T-helper 9 cell (primary cell): Measurements from ENCODE around the gene SLC22A2.
"Not testable (repeated sequence)": the region's sequence is repeated elsewhere in the genome, so short reads cannot be mapped to it uniquely, and the experiment has no call there.

Experiments
- DNase-seq: peaks from one replicate; pipeline ENCODE4 v3.0.0-alpha.2; 2020

The SLC22A2 gene

DNA sequence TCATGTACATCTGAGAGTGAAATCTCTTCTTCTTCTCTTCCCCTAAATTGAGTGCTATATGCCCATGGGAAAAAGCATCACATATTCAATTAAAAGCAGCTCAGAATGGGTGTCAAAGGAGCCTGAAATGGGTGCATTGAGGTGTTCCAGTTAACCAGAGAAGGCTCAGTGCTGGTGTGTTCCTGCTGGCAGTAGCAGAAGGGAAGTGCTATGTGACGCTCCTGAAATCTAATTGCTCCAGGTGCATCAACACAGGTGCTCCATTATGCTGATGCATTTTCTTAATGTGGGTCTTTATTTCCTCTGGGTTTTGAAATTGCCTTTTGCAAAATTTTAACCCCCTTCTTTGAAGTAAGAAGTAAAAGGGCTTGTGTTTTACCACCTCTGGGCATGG lies 17.9 kb downstream of the SLC22A2 start:
- DNase-seq: no peak

DNA sequence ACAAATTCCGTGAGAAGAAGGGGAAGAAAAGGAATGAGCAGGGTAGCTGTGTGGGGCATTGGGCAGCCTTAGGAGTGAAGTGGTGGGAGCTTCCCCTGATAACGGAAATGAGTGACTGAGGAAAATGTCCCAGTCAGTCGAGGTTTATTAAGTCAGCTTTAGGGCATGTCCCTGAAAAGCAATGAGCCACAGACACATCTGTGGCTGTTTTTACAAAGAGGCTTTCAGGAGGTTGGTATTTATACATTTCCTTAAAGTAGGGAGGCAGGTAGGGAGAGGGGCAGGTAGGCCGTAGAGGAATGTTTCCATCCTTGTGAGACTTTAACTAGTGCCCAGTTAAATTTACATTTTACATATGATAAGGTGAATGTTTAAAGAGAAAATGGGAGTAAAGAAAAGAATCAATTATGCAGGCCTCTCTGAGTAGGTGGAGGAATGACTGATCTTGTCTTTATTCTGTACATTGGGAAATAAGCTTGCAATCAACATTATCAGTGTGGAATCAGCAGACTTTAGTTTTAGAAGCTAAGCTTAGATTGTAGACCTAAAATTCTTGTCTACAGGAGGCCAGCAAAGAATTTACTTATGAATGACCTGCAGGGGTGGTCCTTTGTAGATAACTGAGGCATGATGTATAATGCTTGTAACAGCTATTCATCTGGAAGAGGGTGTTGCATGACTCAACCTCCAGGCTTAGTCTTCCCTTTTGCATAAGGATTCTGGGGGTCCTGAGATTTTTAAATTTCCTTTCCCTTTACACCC lies 18.5 kb downstream of the SLC22A2 start:
- no peak for DNase-seq

DNA sequence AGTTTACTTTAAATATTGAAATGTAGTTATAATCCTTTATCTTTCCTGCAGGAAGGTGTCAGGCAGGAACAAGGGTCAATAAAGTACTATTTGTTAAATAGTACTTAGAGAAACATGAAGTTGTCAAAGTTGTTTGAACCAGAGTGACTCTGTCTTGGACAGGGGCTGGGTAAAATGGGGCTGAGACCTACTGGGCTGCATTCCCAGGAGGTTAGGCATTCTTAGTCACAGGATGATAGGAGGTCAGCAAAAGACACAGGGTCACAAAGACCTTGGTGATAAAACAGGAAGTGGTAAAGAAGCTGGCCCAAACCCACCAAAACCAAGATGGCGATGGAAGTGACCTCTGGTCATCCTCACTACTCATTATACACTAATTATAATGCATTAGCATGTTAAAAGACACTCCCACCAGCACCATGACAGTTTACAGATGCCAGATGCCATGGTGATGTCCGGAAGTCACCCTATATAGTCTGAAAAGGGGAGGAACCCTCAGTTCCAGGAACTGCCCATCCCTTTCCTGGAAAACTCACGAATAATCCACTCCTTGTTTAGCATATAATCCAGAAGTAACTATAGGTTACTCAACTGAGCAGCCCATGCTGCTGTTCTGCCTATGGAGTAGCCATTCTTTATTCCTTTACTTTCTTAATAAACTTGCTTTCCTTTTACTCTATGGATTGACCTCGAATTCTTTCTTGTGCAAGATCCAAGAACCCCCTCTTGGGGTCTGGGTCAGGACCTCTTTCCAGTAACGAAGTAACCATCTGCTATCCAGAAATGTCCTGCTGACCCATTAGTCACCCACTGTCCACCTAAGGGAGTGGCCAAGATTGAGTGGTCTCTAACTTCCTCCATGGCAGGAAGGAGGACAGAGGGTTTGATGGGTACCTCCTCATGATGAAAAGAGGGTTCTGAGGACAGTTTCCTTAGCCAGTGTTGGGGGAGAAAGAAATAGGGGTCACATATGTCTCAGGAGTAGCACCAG lies 19.6 kb downstream of the SLC22A2 start:
- DNase-seq: no peak

DNA sequence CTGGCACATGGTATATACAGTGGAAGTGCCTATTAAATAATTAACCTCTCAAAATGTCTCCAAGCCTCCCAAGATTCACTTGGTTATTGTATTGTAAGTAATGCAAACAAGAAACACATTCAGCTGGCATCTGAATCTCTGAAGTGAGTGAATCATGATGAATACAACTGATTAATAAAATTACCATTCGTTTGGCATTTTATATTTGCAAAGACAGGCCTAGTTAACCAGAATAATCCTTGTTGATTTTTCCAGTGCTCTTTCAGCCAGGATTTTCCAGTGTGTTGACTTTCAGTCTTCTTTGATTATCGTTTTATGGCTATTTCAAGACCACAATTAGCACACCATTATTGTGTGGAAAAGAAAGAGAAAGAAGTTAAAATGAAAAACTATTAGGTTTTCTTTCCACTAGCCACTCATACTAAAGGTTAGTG lies 20.3 kb downstream of the SLC22A2 start:
- DNase-seq: no peak

DNA sequence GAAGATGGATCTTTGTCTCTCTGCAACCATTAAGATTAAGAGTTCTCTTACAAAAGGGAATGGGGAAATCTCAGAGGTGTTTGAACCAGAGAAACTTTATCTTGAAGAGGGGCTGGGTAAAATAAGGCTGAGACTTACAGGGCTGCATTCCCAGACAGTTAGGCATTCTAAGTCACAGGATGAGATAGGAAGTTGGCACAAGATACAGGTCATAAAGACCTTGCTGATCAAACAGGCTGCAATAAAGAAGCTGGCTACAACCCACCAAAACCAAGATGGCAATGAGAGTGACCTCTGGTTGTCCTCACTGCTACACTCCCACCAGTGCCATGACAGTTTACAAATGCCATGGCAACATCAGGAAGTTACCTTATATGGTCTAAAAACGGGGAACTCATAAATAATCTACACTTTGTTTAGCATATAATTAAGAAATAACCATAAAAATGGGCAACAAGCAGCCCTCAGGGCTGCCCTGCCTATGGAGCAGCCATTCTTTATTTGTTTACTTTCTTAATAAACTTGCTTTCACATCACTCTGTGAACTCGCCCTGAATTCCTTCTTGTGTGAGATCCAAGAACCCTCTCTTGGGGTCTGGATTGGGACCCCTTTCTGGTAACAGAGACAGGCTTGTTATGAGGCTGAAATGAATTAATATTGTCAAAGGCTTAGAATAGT lies 20.9 kb downstream of the SLC22A2 start:
- not testable (repeated sequence) for DNase-seq

DNA sequence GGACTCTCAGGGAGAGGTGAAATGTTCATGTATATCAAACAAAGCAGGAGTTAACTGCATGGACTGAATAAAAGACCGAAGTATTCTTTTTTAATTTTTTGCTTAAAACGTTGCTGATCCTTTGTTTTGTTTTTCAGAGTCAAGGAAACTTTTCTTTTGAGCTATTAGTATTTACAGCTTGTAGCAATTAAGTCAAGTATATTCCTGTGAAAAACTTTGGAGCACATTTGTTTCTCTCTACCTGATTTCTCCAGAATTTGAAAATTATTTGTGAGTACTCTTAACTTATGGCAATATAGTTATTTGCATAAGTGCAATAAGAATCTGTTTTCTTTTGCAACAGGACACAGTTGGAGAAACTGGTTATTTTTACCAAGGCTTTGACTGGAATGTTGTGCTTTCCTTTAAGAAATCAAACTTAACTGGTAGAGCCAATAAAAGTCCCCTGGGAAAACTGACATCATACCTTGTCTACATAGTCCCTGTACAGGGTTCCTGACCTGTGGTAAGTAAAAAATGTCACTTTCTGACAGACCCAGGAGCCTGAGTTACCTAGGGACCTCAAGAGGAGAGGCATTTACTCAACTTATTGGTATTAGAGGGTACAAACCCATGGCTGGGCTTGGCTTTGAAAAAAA lies 22.3 kb downstream of the SLC22A2 start:
- DNase-seq: not testable (repeated sequence)

DNA sequence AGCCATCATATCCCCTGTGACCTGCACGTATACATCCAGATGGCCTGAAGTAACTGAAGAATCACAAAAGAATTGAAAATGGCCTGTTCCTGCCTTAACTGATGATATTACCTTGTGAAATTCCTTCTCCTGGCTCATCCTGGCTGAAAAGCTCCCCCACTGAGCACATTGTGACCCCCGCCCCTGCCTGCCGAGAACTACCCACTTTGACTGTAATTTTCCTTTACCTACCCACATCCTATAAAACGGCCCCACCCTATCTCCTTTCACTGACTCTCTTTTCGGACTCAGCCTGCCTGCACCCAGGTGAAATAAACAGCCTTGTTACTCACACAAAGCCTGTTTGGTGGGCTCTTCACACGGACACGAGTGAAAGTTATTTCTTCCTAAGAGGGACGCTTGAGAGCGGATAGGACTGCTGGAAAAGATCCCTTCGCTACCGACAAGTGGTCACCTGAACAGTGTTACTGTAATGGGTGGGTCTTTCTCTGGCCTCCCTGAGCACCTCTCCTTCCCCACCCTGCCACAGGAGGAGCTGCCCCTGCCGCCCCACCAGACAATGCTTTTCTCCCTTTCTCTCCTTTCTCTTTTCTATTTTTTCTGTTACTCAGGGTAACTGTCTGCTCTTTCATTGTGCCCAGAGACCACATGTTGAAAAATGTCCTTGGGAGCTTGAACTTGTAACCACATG lies 24.5 kb downstream of the SLC22A2 start:
- not testable (repeated sequence) for DNase-seq

DNA sequence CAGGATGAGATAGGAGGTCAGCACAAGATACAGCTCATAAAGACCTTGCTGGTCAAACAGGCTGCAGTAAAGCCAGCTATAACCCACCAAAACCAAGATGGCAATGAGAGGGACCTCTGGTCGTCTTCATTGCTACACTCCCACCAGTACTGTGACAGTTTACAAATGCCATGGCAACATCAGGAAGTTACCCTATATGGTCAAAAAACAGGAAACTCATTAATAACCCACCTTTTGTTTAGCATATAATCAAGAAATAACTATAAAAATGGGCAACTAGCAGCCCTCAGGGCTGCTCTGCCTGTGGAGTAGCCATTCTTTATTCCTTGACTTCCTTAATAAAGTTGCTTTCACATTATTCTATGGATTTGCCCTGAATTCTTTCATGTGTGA lies 30.9 kb downstream of the SLC22A2 start:
- no peak for DNase-seq

DNA sequence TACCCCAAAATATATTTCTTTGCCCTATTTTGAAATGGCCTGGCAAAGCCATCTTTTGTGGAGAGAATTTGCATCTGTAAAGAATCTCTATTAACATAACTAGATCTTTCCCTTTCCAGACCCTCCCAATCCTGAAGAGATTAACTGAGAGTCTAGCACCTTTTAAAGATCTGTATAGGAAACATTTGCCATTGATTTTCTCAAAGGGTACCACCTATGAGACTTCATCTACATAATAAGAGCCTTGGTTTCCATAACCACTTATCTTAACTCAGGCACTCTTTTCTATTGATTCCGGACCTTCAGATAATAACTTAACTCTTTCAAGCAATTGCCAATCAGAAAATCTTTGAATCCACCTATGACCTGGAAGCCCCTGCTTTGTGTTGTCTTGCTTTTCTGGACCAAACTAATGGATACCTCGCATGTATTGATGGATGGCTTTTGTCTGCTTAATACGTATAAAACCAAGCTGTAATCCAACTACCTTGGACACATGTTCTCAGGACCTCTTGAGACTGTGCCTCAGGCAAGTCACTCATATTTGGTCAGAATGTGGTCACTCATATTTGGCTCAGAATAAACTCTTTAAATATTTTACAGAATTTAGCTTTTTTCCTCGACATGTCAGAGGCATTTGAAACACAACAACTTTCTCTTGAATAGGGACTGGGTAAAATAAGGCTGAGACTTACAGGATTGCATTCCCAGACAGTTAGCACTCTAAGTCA lies 31.4 kb downstream of the SLC22A2 start:
- DNase-seq: no peak

DNA sequence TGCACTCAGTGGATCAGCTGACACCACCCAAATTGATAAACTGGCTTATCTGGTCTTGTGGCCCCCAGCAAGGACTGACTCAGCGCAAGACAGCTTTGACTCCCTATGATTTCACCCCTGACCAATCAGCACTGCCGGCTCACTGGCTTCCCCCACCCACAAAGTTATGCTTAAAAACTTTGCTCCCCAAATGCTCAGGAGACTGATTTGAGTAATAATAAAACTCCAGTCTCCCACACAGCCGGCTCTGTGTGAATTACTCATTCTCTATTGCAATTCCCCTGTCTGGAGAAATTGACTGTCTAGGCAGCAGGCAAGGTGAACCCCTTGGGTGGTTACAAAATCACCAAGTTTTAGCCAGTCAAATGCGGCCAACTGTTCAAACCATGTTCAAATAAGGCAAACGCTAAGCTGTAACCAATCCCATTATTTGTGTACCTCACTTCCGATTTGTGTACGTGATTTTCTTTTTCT lies 32.5 kb downstream of the SLC22A2 start:
- no peak for DNase-seq

DNA sequence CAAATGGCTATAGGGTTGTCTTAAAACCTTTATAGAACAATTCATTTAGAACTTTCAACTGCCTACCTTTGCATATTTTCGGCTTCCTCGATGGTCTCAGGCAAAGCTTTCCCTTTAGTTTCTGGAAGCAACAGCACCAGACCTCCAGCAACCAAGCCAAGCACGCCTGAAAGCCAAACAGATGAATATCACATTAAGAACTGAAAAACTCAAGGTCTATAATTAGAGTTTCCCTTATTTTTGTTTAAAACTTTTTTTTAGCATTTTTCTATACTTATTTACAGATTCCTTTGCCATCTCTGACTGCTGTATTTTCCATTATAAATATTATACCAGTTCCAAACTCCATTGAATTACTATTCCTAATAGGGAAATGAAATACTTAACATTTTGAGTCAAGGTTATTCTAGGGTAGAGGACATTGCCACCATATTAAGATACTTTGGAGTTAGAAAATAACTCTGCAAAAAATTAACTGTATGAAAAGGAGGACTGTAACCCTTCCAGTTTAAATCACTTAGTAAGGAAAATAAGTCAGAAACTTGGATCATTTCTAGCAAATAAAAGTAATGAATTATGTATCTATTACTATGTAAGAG lies 33.9 kb downstream of the SLC22A2 start:
- DNase-seq: no peak

DNA sequence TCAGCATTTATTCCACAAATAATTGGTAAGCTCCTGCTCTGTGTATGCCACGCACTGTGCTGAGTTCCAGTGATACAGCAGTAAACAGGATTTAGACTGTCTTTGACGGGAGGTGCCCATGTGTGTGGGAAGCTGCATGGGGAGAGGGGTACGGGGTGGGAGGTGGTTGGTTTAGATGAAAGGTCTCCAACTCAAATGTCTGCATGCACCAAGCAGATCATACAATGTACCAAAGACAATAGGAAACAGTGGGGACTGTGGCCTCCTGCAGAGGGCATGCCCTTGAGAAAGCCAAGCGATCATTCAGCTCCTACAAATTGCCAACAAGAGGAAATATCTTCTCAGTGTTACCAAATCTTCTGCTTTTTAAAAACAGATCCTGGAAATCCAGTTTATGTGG lies 36.1 kb downstream of the SLC22A2 start:
- DNase-seq: no peak

DNA sequence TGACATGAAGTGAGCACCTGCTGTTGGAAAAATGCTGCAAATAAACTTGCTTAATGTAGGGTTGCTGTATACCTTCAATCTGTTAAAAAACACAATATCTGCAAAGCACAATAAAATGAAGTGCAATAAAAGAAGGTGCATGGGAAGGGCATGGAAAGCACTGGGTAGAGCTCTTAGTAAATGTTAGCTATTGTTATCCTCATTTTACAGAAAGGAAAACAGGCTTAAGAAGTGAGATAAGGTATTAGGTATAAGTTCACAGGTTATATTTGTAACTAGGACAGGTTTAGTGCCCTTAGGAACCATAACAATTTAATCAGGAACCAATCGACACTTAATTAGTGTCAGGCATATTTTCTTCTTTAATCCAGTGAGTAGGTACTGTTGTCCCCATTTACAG lies 36.7 kb downstream of the SLC22A2 start:
- DNase-seq: no peak

DNA sequence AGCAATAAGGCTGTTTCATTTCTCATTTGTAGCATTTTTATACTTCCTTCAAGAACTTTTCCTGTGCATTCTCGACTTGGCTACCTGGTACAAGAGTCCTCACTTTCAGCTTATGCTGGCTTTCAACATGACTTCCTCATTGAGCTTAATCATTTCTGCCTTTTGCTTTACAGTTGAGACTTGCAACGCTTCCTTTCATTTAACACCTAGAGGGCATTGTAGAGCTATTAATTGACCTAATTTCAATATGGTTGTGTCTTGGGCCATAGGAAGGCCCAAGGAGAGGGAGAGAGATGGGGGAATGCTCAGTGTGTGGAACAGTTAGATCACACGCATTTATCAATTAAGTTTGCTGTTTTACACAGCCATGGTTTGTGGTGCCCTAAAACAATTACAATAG lies 37.2 kb downstream of the SLC22A2 start:
- no peak for DNase-seq

DNA sequence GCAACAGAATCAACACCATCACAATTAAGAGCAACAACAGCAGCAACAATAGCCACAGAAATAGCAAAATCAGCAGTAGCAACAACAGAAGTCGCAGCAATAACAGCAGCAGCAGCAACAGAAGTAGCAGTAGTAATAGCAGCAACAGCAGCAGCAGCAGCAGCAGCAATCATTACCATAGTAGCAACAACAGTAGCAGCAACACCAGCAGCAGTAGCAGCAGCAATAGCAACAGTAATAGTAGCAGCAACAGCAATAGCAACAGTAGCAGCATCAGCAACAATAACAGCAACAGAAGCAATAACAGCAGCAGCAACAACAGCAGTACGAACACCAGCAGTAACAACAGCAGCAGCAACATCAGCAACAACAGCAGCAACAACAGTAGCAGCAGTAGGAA lies 39.8 kb downstream of the SLC22A2 start:
- DNase-seq: no peak

DNA sequence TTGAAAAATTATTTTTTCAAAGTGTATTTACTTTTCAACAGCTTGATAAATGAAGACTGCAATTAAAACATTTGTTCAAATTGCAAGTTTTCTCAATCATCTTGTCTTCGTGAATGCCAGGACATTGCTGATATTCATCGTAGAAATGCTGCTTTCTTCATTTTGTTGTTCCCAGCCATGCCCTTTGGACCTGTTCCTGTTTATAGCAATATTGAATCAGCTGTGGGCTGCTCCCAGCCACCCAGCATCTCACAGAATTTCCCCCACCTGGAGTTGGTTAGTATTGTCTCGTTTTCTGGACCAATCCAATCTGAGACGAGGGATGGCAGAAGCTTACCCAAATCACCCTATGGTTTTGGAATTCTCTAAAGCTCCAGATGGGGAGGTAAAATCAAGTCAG lies 40.8 kb downstream of the SLC22A2 start:
- no peak for DNase-seq

DNA sequence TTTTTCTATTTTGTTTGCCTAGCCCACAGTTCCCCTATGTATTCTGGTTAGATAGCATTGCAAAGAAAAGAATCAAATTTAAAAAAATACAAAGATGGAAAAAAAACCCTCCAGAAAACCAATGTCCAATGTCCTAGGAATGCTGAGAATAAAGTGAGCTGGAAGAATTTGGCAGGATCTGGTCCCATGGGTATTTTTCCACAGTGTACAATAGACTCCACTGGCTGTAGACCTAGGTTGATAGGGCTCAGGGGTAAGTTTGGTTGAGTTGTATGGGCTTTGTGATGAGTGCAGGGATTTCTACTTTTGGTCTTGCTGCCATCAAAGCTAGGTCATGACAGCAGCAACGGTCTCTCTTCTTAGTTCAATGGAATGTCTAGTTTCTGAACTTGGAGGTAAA lies 41.5 kb downstream of the SLC22A2 start:
- DNase-seq: no peak

DNA sequence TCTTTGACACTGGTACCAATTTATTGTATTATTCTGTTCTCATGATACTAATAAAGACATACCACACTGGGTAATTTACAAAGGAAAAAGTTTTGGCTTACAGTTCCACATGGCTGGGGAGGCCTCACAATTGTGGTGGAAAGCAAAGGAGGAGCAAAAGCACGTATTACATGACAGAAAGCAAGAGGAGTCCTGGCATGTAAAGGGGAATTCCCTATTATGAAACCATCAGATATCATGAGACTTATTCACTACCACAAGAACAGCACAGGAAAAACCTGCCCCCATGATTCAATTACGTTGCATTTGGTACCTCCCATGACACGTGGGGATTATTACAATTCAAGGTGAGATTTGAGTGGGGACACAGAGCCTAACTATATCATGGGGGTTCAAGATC lies 43.4 kb downstream of the SLC22A2 start:
- DNase-seq: no peak

DNA sequence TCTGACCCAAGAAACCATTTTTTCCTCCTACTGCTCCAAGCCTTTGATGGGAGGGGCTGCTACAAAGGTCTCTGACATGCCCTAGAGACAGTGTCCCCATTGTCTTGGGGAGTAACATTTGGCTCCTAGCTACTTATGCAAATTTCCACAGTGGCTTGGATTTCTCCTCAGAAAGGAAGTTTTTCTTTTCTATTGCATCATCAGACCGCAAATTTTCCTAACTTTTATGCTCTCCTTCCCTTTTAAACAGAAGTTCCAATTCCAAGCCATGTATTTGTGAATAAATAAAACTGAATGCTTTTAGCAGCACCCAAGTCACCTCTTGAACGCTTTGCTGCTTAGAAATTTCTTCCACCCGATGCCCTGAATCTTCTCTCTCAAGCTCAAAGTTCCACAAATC lies 51.0 kb downstream of the SLC22A2 start:
- DNase-seq: no peak

DNA sequence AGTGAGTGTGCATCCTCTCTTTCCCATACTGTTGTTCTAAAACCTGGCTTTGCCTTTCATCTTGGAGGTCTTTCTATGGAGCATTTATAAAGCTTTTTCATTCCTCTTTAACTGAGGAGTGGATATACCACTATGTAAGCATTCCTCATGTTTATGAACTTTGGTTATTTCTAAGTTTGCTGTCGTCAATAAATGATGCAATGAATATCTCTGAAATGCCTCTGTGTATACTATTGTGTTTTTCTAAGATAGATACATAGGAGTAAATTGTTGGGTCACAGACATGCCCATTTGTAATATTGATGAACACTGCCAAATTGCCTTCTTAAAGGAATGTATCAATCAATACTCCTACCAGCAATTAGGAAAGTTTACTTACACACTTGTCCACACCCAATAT lies 53.9 kb downstream of the SLC22A2 start:
- no peak for DNase-seq

DNA sequence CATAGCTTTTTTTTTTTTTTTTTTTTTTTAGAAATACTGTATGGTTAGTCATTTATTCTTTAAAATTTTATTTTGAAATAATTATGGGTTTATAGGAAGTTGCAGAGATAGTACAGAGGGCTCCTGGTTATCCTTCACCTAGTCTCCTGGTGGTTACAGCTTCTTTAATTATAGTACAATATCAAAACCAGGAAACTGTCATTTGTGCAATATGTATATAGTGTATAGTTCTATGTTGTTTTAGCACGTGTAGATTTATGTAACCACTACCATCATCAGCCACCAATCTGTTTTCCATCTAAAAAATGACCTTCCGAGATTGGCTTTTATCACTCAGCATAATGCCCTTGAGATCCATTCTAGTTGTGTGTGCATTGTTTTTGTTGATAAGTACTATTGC lies 54.7 kb downstream of the SLC22A2 start:
- no peak for DNase-seq
